Activated T-helper 1 cell treated with anti-CD3 and anti-CD28 coated beads, Interleukin-2, amount 50 U/mL, for 16 hours (primary cell): ENCODE data around the gene MLC1.

ENCODE experiments used
- DNase-seq, 2 donors: peaks; one replicate each; pipeline ENCODE4 v3.0.0-alpha.2; 2020; ENCODE audit warnings: low read depth in 1 of 2, low spot score in 1 of 2

The MLC1 gene

GRCh38 chr22:50039669-50040443 is 45.4 kb downstream of the MLC1 start:
- DNase-seq: no peak

GRCh38 chr22:50035976-50036724 is 49.1 kb downstream of the MLC1 start:
- no peak for DNase-seq

- no peak for DNase-seq
Observed at GRCh38 chr22:50035131-50035881, 49.9 kb downstream of the MLC1 start.

GRCh38 chr22:50034126-50035081 is 50.8 kb downstream of the MLC1 start:
- no peak for DNase-seq

GRCh38 chr22:50032941-50033601 is 52.2 kb downstream of the MLC1 start:
- no peak for DNase-seq

- DNase-seq: no peak
Observed at GRCh38 chr22:50032109-50032871, 52.9 kb downstream of the MLC1 start.

GRCh38 chr22:50031189-50032091 is 53.8 kb downstream of the MLC1 start:
- DNase-seq: no peak

- peak; percentile 59 to 77 for DNase-seq
Observed at GRCh38 chr22:50030297-50031188, 54.7 kb downstream of the MLC1 start.

- DNase-seq: peak in 1 of 2 donors; percentile 47
Observed at GRCh38 chr22:50027639-50028537, 57.3 kb downstream of the MLC1 start.

- no peak for DNase-seq
Observed at GRCh38 chr22:50025993-50026392, 59.2 kb downstream of the MLC1 start.

- DNase-seq: no peak
Observed at GRCh38 chr22:50022171-50022819, 62.9 kb downstream of the MLC1 start.

- DNase-seq: no peak
Observed at GRCh38 chr22:50020606-50021005, 64.6 kb downstream of the MLC1 start.

GRCh38 chr22:50019316-50019715 is 65.9 kb downstream of the MLC1 start:
- DNase-seq: no peak

GRCh38 chr22:50018608-50019285 is 66.5 kb downstream of the MLC1 start:
- DNase-seq: no peak

- DNase-seq: no peak
Observed at GRCh38 chr22:50017701-50018224, 67.5 kb downstream of the MLC1 start.
